Placental pericyte (primary cell): ENCODE measurements around the gene MAN2B1. TPM values are rescaled to one million over a fixed set of nuclear protein-coding genes. Genes with fewer than 3 reads are reported as not detected.

Experiments used
- small RNA-seq: library from RNA; depleted of rRNA; stranded (forward); fragments of <200 nt; gene quantifications from one replicate; pipeline ENCODE3, GENCODE V24; 2012; ENCODE audit warnings: low replicate concordance
- total RNA-seq: library from RNA; depleted of rRNA; stranded (reverse); fragments of >200 nt; gene quantifications from 2 replicates; pipeline ENCODE4 v1.2.3, GENCODE V29; 2012

MAN2B1 gene
- total RNA-seq = 40.5 and 48.8 TPM in 2 replicates

DNA sequence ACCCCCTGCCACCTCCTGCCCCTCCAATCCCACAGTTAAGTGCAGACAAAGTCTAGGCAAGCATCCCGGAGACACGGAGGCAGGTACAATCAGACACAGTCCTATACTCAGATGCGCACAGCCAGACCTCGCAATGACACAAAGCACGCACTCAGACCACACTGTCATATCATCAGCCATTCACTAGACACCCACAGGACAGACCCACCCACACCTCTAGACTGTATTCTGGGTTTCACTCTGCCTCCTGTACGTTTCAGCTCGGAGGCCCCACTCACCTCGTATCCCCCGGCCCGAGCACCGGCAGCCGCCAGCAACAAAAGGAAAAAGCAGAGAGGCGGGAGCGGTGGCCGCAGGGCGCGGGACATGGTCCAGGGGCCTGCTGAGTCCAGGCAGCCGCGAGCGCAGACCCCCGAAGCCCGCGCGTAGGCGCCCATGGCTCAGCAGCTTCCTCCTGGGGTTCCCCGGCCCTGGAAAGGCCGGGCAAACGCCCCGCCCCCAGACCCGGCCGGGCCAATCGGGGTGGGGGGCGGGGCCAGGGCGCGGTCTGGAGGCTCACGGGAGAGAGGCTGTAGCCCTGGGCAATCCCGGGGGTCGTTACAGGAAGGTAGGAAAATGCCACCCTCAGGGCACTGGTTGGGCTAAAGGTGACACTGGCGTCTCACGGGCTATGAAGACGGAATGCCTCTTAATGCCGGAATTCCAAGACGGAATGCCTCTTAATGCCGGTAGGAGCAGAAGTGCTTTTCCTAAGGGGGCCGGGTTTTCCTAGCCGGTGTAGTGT, at the start of gene MAN2B1, which contains the start of gene WDR83:
Gene MAN2B1 (minus strand): TSS at position 478 of the 784 bp plus-strand sequence. CDS start 41 bp downstream, at position 437.
Gene WDR83 (plus strand): TSS at position 543 of the 784 bp plus-strand sequence. CDS start 2,984 bp downstream, outside the sequence.

DNA sequence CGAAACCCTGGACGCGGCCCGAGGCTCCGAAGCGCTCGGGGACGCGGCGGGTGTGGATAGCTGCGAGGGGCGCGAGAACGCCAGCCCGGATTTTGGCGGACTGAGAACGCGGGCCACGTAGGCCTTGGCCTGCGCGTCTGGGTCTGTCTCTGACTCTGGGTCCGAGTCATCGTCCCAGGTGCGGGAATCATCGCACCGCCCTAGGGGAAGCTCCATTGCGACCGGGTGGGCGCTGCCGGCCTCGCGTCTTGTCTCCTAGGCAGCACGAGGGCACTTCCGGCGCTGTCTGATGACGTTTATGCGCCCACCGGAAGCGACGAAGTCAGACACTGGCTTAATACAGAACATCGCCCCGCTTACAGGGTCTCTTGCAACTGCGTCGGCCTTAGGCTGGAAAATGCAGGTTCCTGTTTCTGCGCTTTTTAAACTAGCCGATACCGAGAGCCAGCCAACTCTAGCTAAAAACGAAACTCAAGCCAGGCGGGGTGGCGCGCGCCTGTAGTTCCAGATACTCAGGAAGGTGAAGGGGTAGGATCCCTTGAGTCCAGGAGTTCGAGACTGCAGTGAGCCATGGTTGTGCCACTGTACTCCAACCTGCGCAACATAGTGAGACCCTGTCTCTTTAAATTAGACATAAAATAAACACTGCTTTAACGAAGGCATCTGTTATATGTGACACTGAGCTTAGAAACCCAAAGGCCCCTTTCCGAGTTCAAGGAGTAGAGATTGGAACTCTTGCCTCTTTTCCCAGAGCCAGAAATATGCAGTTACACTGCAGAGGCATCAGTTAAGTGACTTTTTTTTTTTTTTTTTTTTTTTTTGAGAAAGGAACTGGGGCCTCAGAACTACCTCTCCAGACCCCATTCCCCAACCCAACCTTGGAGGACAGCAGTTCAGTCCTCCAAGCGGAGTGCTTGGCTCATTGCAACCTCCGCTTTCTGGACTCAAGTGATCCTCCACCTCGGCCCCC, 30.1 kb upstream of the MAN2B1 start, which contains the start of gene FBXW9:
Gene FBXW9 (minus strand): TSS at position 266 of the 970 bp plus-strand sequence. CDS start 50 bp downstream, at position 216.

DNA sequence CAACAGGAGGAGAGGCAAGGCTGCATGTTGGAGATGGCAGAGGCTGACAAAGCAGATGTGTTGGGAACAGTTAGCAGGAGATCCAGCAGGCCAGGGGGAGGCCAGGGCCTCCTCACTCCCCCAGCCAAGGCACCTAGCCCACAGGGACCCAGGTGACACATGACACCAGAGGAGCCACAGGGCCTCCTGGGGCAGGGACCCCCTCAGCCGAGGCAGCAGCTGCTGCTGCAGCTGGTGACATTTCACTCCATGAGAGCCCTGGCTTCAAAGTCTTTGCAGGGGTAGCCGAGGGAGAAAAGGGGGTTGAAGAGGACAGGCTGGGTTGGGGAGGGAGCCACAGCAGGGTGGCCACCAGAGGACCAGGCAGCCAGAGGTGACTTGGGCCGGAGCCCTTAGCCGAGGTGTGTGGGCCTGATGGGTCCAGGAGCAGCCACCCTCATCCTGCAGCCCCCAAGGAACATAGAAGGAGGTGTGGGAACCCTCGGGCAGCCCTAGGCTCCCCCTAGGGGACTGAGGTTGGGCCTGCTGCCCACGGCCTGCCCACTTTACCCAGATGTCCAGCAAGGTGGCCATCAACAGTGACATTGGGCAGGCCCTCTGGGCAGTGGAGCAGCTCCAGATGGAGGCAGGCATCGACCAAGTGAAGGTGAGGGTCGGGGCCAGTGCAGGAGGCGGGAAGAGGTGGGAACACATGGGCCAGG, 21.1 kb upstream of the MAN2B1 start, which contains the start of gene GNG14:
Gene GNG14 (plus strand): TSS at position 503 of the 701 bp plus-strand sequence. CDS start 51 bp downstream, at position 554.

DNA sequence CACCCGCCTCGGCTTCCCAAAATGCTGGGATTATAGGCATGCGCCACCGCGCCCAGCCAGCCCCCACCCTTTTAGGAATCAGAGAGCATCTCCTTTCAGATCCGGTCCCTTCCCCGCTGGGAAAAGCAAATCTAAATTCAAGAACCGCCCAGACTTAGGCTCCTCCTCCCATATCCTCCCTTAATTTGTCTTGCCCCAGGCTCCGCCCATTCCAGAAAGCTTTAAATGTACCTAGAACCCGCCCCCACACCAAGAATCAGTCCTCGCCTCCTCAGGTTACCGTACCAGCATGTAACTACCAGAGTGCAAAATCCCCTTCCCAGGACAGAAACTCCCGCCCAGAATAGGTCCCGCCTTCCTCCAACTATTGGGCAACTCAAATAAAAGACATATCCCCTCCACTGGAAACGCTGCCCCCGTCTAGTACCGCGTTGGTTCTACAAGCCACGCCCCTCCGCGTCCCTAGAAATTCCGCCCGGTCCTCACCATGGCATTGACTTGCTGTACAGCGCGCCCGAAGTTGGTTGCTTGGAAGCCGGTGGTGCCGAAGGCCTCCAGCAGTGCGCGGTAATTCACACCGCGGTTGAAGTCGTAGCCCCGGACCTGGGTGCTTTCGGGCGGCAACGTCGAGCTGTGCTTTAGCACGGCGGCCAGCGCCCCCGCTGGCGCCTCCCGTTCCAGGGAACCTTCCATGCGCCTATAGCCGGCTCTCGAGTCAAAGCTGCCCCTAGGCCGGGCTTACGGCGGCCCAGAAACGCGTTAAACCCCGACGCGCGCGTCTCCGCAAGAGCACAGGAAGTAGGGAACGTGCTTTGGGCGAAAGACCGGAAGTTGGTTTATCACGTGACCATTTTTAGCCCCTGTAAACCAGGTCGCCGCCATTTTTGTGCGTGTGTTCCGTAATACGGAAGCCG, 14.8 kb upstream of the MAN2B1 start, which contains the start of gene DHPS:
Gene DHPS (minus strand): TSS at position 807 of the 914 bp plus-strand sequence. CDS start 114 bp downstream, at position 693.

DNA sequence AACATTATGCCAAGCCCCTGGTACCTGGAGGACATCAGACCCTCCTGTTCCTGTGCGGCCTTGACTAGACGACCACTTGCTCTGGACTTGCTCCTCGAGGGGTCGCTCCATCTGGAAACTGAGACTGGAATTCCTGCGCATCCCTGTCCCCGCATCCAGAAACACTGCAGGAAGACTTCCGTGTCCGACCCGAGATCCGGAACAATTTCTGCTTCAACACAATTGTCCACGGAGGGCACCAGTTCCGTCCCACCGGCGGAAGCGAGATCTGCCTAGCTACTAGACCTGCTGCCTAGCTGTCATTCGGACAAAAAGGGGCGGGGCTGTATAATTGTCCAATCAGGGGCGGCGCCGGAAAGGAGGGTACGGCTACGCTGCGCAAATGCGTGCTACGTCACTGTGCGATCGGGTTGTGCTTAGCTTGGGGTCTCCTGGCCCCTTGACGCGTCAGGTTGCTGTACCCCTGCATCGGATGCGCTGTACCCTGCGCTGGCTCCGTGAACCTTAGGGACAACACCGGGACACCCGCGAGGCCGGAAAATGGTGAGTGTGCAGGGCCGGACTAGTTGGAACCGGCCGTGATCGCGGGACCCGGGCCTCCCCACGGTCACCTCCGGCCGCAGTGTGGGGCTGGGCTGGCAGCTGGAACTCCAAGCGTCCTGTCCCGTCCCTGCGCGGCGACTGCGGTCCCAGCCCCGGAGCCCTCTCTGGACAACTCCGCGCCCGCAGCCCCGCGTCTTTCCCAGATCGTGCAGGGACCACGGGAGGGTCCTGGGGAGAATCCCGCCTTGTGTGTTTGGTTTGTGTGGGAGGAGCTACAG, 55.8 kb downstream of the MAN2B1 start, which contains the start of the genes ZNF490 and ZNF791:
Gene ZNF490 (minus strand): TSS at position 274 of the 821 bp plus-strand sequence. CDS start 133 bp downstream, at position 141.
Gene ZNF791 (plus strand): TSS at position 381 of the 821 bp plus-strand sequence. CDS start 160 bp downstream, at position 541.

Small RNA genes lying within 50 kb of the gene (small RNA-seq; reads per million reads assigned to genes)
- 33.0 reads per million, percentile 97 among the genes with 10 or more reads in this experiment for gene SNORD41

Other genes with a start within 250 kb of the MAN2B1 start
- gene ZNF443, start 225.7 kb downstream of the MAN2B1 start, total RNA-seq = 0.88 and 2.6 TPM in 2 replicates
- gene ZNF709, start 181.9 kb downstream of the MAN2B1 start, total RNA-seq = 0.66 and 1.9 TPM in 2 replicates
- gene ZNF564, start 115.3 kb downstream of the MAN2B1 start, total RNA-seq = 3.9 and 5.3 TPM in 2 replicates
- gene ZNF490, start 55.9 kb downstream of the MAN2B1 start, total RNA-seq = 8.5 and 9.6 TPM in 2 replicates
- gene ZNF791, start 55.8 kb downstream of the MAN2B1 start, total RNA-seq = 13.6 and 15.2 TPM in 2 replicates
- 5.5 and 6.0 TPM in 2 replicates for gene WDR83, start 65 bp upstream of the MAN2B1 start, total RNA-seq
- 62.4 and 78.0 TPM in 2 replicates for gene DHPS, start 15.1 kb upstream of the MAN2B1 start, total RNA-seq
- not detected in 2 replicates for gene GNG14, start 21.3 kb upstream of the MAN2B1 start, total RNA-seq
- gene FBXW9, start 29.9 kb upstream of the MAN2B1 start, total RNA-seq = 10.3 and 12.2 TPM in 2 replicates
- 45.1 and 73.3 TPM in 2 replicates for gene TNPO2, start 57.2 kb upstream of the MAN2B1 start, total RNA-seq
- gene TRIR, start 67.9 kb upstream of the MAN2B1 start, total RNA-seq = 142 and 218 TPM in 2 replicates
- gene GET3, start 70.8 kb upstream of the MAN2B1 start, total RNA-seq = 88.0 and 105 TPM in 2 replicates
- not detected in 2 replicates for gene BEST2, start 85.0 kb upstream of the MAN2B1 start, total RNA-seq
- gene HOOK2, start 108.8 kb upstream of the MAN2B1 start, total RNA-seq = 13.3 and 14.2 TPM in 2 replicates
- 187 and 191 TPM in 2 replicates for gene JUNB, start 124.7 kb upstream of the MAN2B1 start, total RNA-seq
- gene PRDX2, start 135.1 kb upstream of the MAN2B1 start, total RNA-seq = 188 and 197 TPM in 2 replicates
- not detected in 2 replicates for gene THSD8, start 135.3 kb upstream of the MAN2B1 start, total RNA-seq
- gene RNASEH2A, start 139.8 kb upstream of the MAN2B1 start, total RNA-seq = 4.4 and 45.4 TPM in 2 replicates
- gene RTBDN, start 167.8 kb upstream of the MAN2B1 start, total RNA-seq = not detected in 2 replicates
- gene MAST1, start 171.8 kb upstream of the MAN2B1 start, total RNA-seq = not detected in 2 replicates
- gene DNASE2, start 214.7 kb upstream of the MAN2B1 start, total RNA-seq = 11.5 and 37.2 TPM in 2 replicates
- gene KLF1, start 220.5 kb upstream of the MAN2B1 start, total RNA-seq = not detected in 2 replicates
- 32.4 and 35.7 TPM in 2 replicates for gene GCDH, start 224.4 kb upstream of the MAN2B1 start, total RNA-seq